Bone marrow (tissue), 2 donors: ENCODE data around the gene TSR3.

Source experiments
- DNase-seq, 2 donors: peaks; one replicate each; lab custom pipeline; 2025; lab: John Stamatoyannopoulos, UW

Gene TSR3

GRCh38 chr16:1351215-1351581 is 480 bp downstream of the TSR3 start:
- DNase-seq = no peak

- no peak for DNase-seq
Measured at GRCh38 chr16:1350691-1351090, 987 bp downstream of the TSR3 start.

GRCh38 chr16:1349951-1350350 is 1.7 kb downstream of the TSR3 start:
- no peak for DNase-seq

- DNase-seq = no peak
Measured at GRCh38 chr16:1349351-1349750, 2.3 kb downstream of the TSR3 start.

GRCh38 chr16:1348926-1349325 is 2.8 kb downstream of the TSR3 start:
- DNase-seq = no peak

- no peak for DNase-seq
Measured at GRCh38 chr16:1348441-1348840, 3.2 kb downstream of the TSR3 start.

- no peak for DNase-seq
Measured at GRCh38 chr16:1347962-1348361, 3.7 kb downstream of the TSR3 start.

- no peak for DNase-seq
Measured at GRCh38 chr16:1347286-1347855, 4.3 kb downstream of the TSR3 start.

GRCh38 chr16:1346422-1347285 is 5.0 kb downstream of the TSR3 start:
- no peak for DNase-seq

GRCh38 chr16:1345651-1346421 is 5.8 kb downstream of the TSR3 start:
- DNase-seq = no peak

- DNase-seq = no peak
Measured at GRCh38 chr16:1345087-1345486, 6.6 kb downstream of the TSR3 start.

GRCh38 chr16:1344499-1344898 is 7.2 kb downstream of the TSR3 start:
- no peak for DNase-seq

GRCh38 chr16:1343428-1344242 is 8.0 kb downstream of the TSR3 start:
- DNase-seq = no peak

- peak; percentile 94 to 95 for DNase-seq
Measured at GRCh38 chr16:1342526-1343427, 8.9 kb downstream of the TSR3 start.

GRCh38 chr16:1341495-1342420 is 9.9 kb downstream of the TSR3 start:
- DNase-seq = no peak

- DNase-seq = no peak
Measured at GRCh38 chr16:1340730-1341494, 10.8 kb downstream of the TSR3 start.

- no peak for DNase-seq
Measured at GRCh38 chr16:1338855-1339675, 12.6 kb downstream of the TSR3 start.

GRCh38 chr16:1338119-1338730 is 13.5 kb downstream of the TSR3 start:
- DNase-seq = no peak
